ENCODE measurements around the gene KCNMA1.

Gene KCNMA1

DNA sequence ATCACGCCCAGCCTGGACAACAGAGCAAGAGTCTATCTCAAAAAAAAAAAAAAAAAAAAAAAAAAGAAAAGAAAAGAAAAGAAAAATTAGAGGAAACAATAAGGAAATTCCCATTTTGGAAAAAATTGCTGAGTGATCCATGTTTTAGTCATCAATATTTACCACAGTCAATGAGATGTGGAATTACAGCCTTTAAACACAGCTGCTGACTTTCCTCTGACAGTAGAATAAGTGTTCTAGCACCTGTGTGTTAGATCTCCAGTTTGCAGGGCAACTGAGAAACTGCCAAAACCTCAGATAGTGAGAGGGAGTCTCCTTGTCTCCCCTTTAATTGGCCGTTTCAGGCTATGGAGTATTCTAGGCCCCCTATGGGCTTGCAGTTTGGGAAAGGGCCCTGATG lies 520.1 kb downstream of the KCNMA1 start:
- TF ChIP-seq, protein P1, sequence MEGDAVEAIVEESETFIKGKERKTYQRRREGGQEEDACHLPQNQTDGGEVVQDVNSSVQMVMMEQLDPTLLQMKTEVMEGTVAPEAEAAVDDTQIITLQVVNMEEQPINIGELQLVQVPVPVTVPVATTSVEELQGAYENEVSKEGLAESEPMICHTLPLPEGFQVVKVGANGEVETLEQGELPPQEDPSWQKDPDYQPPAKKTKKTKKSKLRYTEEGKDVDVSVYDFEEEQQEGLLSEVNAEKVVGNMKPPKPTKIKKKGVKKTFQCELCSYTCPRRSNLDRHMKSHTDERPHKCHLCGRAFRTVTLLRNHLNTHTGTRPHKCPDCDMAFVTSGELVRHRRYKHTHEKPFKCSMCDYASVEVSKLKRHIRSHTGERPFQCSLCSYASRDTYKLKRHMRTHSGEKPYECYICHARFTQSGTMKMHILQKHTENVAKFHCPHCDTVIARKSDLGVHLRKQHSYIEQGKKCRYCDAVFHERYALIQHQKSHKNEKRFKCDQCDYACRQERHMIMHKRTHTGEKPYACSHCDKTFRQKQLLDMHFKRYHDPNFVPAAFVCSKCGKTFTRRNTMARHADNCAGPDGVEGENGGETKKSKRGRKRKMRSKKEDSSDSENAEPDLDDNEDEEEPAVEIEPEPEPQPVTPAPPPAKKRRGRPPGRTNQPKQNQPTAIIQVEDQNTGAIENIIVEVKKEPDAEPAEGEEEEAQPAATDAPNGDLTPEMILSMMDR (IDR thresholded peaks at IDR 0.05; ENCODE audit: insufficient read depth, low read length, poor library complexity, severe bottlenecking), result no peak
- no peak for TF ChIP-seq EZH2phosphoT487 (conservative IDR thresholded peaks at IDR 0.05; ENCODE audit: low read length)
- no peaks in the 10 kb centered on the region for H3K79me2 ChIP-seq (ENCODE audit: insufficient read depth, low read length)
- H3F3A ChIP-seq (ENCODE audit: insufficient read depth), result no peaks in the 10 kb centered on the region
- H3K9ac ChIP-seq (ENCODE audit: low read length), result no peak overlapping the region
- no peak overlapping the region for H3K4me2 ChIP-seq (ENCODE audit: low read depth, low read length, poor library complexity, severe bottlenecking)
- no peak overlapping the region for H3K4me3 ChIP-seq (ENCODE audit: insufficient read depth, low read length, poor library complexity, severe bottlenecking)
- no peaks in the 10 kb centered on the region for H4K20me1 ChIP-seq (ENCODE audit: low read depth, low read length)
- no peaks in the 10 kb centered on the region for H3K27me3 ChIP-seq (ENCODE audit: low read length)
- H3K27ac ChIP-seq (ENCODE audit: low read depth, low read length), result no peak overlapping the region
- H3K36me3 ChIP-seq (ENCODE audit: low read length), result no peaks in the 10 kb centered on the region
- H3K9me3 ChIP-seq (ENCODE audit: insufficient read depth, low read length), result no peaks in the 10 kb centered on the region
- H2AFZ ChIP-seq (ENCODE audit: low read depth, low read length, severe bottlenecking), result no peak overlapping the region
- no peaks in the 10 kb centered on the region for H3K9me2 ChIP-seq (replicated peaks; ENCODE audit: insufficient read depth, low read length)

DNA sequence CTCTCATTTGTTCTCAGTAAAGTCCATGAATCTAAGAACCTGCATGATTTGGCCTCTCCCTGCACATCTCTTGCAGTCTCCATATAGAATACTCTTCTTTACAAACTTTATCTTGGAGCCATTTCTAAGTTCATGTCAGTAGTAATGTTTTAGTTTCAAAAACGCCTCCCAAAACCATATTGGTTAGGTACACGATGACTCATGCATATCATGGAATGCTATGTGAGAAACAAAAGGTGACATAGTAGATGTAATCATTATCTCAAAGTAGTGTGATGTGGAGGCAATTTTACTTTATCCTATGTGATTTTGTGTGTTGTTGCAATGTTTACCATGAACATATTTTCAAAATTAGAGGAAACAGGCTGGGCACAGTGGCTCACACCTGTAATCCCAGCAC lies 520.7 kb downstream of the KCNMA1 start:
- no peaks in the 10 kb centered on the region for H3F3A ChIP-seq (ENCODE audit: insufficient read depth)
- no peak overlapping the region for H2AFZ ChIP-seq (ENCODE audit: low read depth, low read length, severe bottlenecking)
- no peaks in the 10 kb centered on the region for H4K20me1 ChIP-seq (ENCODE audit: low read depth, low read length)
- H3K36me3 ChIP-seq (ENCODE audit: low read length), result no peaks in the 10 kb centered on the region
- H3K4me3 ChIP-seq (ENCODE audit: insufficient read depth, low read length, poor library complexity, severe bottlenecking), result no peak overlapping the region
- no peak overlapping the region for H3K4me2 ChIP-seq (ENCODE audit: low read depth, low read length, poor library complexity, severe bottlenecking)
- no peaks in the 10 kb centered on the region for H3K27me3 ChIP-seq (ENCODE audit: low read length)
- no peaks in the 10 kb centered on the region for H3K9me2 ChIP-seq (replicated peaks; ENCODE audit: insufficient read depth, low read length)
- H3K9me3 ChIP-seq (ENCODE audit: insufficient read depth, low read length), result no peaks in the 10 kb centered on the region
- H3K79me2 ChIP-seq (ENCODE audit: insufficient read depth, low read length), result no peaks in the 10 kb centered on the region
- H3K9ac ChIP-seq (ENCODE audit: low read length), result no peak overlapping the region
- TF ChIP-seq EZH2phosphoT487 (conservative IDR thresholded peaks at IDR 0.05; ENCODE audit: low read length), result no peak
- TF ChIP-seq, protein P1 (IDR thresholded peaks at IDR 0.05; ENCODE audit: insufficient read depth, low read length, poor library complexity, severe bottlenecking), result no peak
- no peak overlapping the region for H3K27ac ChIP-seq (ENCODE audit: low read depth, low read length)

DNA sequence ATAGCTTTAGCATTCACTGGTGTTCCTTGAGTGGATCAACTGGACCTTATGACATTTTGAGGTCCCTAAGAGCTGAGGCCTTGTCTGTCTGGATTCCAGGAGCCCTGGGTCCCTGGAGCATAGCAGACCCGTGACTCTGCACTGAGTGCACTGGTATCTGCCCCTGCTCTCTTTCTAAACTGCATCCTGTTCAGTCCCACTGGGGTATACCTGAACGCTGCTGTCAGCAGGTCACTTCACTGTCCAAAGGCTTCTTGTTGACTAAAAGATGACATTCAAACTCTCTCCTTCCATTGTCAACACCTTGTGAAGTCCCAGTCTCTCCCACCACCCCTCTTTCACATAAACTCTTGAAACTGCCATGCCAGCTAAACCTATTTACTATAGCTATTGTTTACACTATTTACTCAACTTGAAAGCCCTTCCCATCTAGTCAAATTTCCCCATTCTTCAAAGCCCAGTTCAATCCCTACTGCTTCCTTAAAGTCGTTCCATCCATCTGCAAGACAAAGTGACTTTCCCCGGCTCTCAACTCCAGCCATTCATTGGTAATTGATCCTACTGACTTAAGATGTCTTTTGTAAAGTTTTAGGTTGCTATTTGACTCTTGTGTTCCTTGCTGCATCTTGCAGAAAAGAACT lies 523.3 kb downstream of the KCNMA1 start:
- H3F3A ChIP-seq (ENCODE audit: insufficient read depth), result no peaks in the 10 kb centered on the region
- no peaks in the 10 kb centered on the region for H3K79me2 ChIP-seq (ENCODE audit: insufficient read depth, low read length)
- H3K4me2 ChIP-seq (ENCODE audit: low read depth, low read length, poor library complexity, severe bottlenecking), result no peak overlapping the region
- no peak overlapping the region for H3K27ac ChIP-seq (ENCODE audit: low read depth, low read length)
- H4K20me1 ChIP-seq (ENCODE audit: low read depth, low read length), result no peaks in the 10 kb centered on the region
- TF ChIP-seq EZH2phosphoT487 (conservative IDR thresholded peaks at IDR 0.05; ENCODE audit: low read length), result no peak
- TF ChIP-seq, protein P1 (IDR thresholded peaks at IDR 0.05; ENCODE audit: insufficient read depth, low read length, poor library complexity, severe bottlenecking), result no peak
- no peaks in the 10 kb centered on the region for H3K36me3 ChIP-seq (ENCODE audit: low read length)
- no peaks in the 10 kb centered on the region for H3K9me2 ChIP-seq (replicated peaks; ENCODE audit: insufficient read depth, low read length)
- H2AFZ ChIP-seq (ENCODE audit: low read depth, low read length, severe bottlenecking), result no peak overlapping the region
- H3K4me3 ChIP-seq (ENCODE audit: insufficient read depth, low read length, poor library complexity, severe bottlenecking), result no peak overlapping the region
- no peak overlapping the region for H3K9ac ChIP-seq (ENCODE audit: low read length)
- no peaks in the 10 kb centered on the region for H3K27me3 ChIP-seq (ENCODE audit: low read length)
- H3K9me3 ChIP-seq (ENCODE audit: insufficient read depth, low read length), result no peaks in the 10 kb centered on the region

Data from SU-DHL-6 (cell line).